Neural cell (in vitro differentiated cells): ENCODE results near the gene SPON2. TPM values are rescaled to one million over a fixed set of nuclear protein-coding genes. Genes with fewer than 3 reads are reported as not detected.

ENCODE experiments used
- H2AFZ ChIP-seq: fragments of 200-600, 300-800 bp; sonication (generic), shearing (Covaris generic); 2 replicates; pipeline ENCODE4 v1.6.0; 2014; ENCODE audit warnings: low read depth, mild to moderate bottlenecking, antibody characterized with exemption, low read length, moderate library complexity
- H3F3A ChIP-seq: fragments of 200-600 bp; shearing (Covaris generic); 2 replicates; pipeline ENCODE4 v1.6.1; 2016; ENCODE audit warnings: mild to moderate bottlenecking, moderate library complexity, mixed read lengths, antibody characterized with exemption, low read length; ENCODE audit not compliant: insufficient read depth, poor library complexity, severe bottlenecking
- H3K27ac ChIP-seq: fragments of 200-600, 300-800 bp; sonication (generic), shearing (Covaris generic); 2 replicates; pipeline ENCODE4 v1.5.1; 2014; ENCODE audit warnings: mild to moderate bottlenecking, low read length, moderate library complexity
- H3K27me3 ChIP-seq: fragments of 300-800, 200-600 bp; sonication (generic), shearing (Covaris generic); 2 replicates; pipeline ENCODE4 v1.6.0; 2014; ENCODE audit warnings: mild to moderate bottlenecking, low read depth, low read length, moderate library complexity; ENCODE audit not compliant: insufficient read depth
- H3K36me3 ChIP-seq: fragments of 300-800, 200-600 bp; sonication (generic), shearing (Covaris generic); 2 replicates; pipeline ENCODE4 v1.5.1; 2014; ENCODE audit warnings: mild to moderate bottlenecking, antibody characterized with exemption, low read length, moderate library complexity; ENCODE audit not compliant: insufficient read depth
- H3K4me2 ChIP-seq: fragments of 300-800, 200-600 bp; sonication (generic), shearing (Covaris generic); 2 replicates; pipeline ENCODE4 v1.6.0; 2014; ENCODE audit warnings: mild to moderate bottlenecking, low read length
- H3K4me3 ChIP-seq: fragments of 300-800, 200-600 bp; sonication (generic), shearing (Covaris generic); 2 replicates; pipeline ENCODE4 v1.5.1; 2014; ENCODE audit warnings: mild to moderate bottlenecking, low read length, moderate library complexity
- H3K79me2 ChIP-seq: fragments of 200-600 bp; shearing (Covaris generic); replicated peaks from 2 replicates; pipeline ENCODE4 v1.6.0; 2014; ENCODE audit warnings: mild to moderate bottlenecking, low read length, moderate library complexity; ENCODE audit not compliant: insufficient read depth
- H3K9ac ChIP-seq: fragments of 300-800, 200-600 bp; sonication (generic), shearing (Covaris generic); 2 replicates; pipeline ENCODE4 v1.6.1; 2016; ENCODE audit warnings: mild to moderate bottlenecking, low read length, mixed read lengths
- H3K9me2 ChIP-seq: fragments of 200-600 bp; shearing (Covaris generic); 2 replicates; pipeline ENCODE4 v1.6.1; 2016; ENCODE audit warnings: mild to moderate bottlenecking, low read length, mixed read lengths; ENCODE audit not compliant: insufficient read depth
- H3K9me3 ChIP-seq: fragments of 200-600, 300-800 bp; sonication (generic), shearing (Covaris generic); 2 replicates; pipeline ENCODE4 v1.6.1; 2016; ENCODE audit warnings: mild to moderate bottlenecking, mixed run types, low read length, moderate library complexity, mixed read lengths
- H4K20me1 ChIP-seq: fragments of 200-600 bp; shearing (Covaris generic); 2 replicates; pipeline ENCODE4 v1.6.1; 2016; ENCODE audit warnings: mild to moderate bottlenecking, mixed run types; ENCODE audit not compliant: insufficient read depth
- CTCF ChIP-seq: fragments of 450-650 bp; IDR thresholded peaks from 2 replicates; pipeline ENCODE4 v1.5.1; 2014; ENCODE audit warnings: antibody characterized with exemption, mild to moderate bottlenecking, moderate library complexity; ENCODE audit not compliant: poor library complexity, severe bottlenecking
- EP300 ChIP-seq: fragments of 450-650 bp; conservative IDR thresholded peaks from 2 replicates; pipeline ENCODE4 v1.6.1; 2014; ENCODE audit warnings: antibody characterized with exemption, mild to moderate bottlenecking, moderate library complexity; ENCODE audit not compliant: poor library complexity, severe bottlenecking
- EZH2 ChIP-seq: fragments of 200-600, 300-800 bp; shearing (Covaris generic), sonication (generic); IDR thresholded peaks from 2 replicates; pipeline ENCODE4 v1.6.1; 2014; ENCODE audit warnings: antibody characterized with exemption, low read length, borderline replicate concordance, mild to moderate bottlenecking; ENCODE audit not compliant: insufficient read depth, poor library complexity, severe bottlenecking
- REST ChIP-seq: IDR thresholded peaks from 2 replicates; pipeline ENCODE4 v1.6.1; 2012; ENCODE audit warnings: borderline replicate concordance
- SMC3 ChIP-seq: fragments of 450-650 bp; conservative IDR thresholded peaks from 2 replicates; pipeline ENCODE4 v1.6.1; 2014; ENCODE audit warnings: antibody characterized with exemption, mild to moderate bottlenecking, moderate library complexity; ENCODE audit not compliant: poor library complexity
- TAF1 ChIP-seq: IDR thresholded peaks from 2 replicates; pipeline ENCODE4 v1.6.1; 2012; ENCODE audit warnings: low read depth
- polyA plus RNA-seq: library from polyadenylated mRNA; depleted of rRNA; stranded (reverse); fragments of >200 nt; gene quantifications from 2 replicates; pipeline ENCODE4 v1.2.3, GENCODE V29; 2014

The SPON2 gene
- polyA plus RNA-seq, 1 donor from 2014 or later, result 0.57 TPM

GRCh38 chr4:1199556-1200331 lies 27.4 kb upstream of the SPON2 start (continued):
- no peak for TF ChIP-seq CTCF

GRCh38 chr4:1198098-1198844 lies 25.9 kb upstream of the SPON2 start:
- Histone ChIP-seq H4K20me1 (no peaks in the 10 kb centered on the region), H3K79me2 (no peaks in the 10 kb centered on the region), H3K9me2 (no peaks in the 10 kb centered on the region), H3F3A (no peaks in the 10 kb centered on the region), H3K9ac (no peak overlapping the region), H2AFZ (no peak overlapping the region), H3K27me3 (no peaks in the 10 kb centered on the region), H3K4me2 (no peak overlapping the region), H3K36me3 (no peaks in the 10 kb centered on the region), H3K9me3 (no peaks in the 10 kb centered on the region), H3K27ac (no peak overlapping the region), H3K4me3 (no peak overlapping the region)
- TF ChIP-seq EP300, result no peak
- TF ChIP-seq CTCF, result no peak
- no peak for TF ChIP-seq REST
- no peak for TF ChIP-seq TAF1
- no peak for TF ChIP-seq EZH2
- no peak for TF ChIP-seq SMC3
